Measurements from ENCODE around the gene IGSF21.

Gene IGSF21

GRCh38 chr1:18166929-18167328 lies 59.3 kb downstream of the IGSF21 start:
- DNase-seq (ENCODE audit: low read depth, low spot score), result no peak
- no peak overlapping the region for H3K27ac ChIP-seq

- no peak overlapping the region for H3K27ac ChIP-seq
- no peak for DNase-seq (ENCODE audit: low read depth, low spot score)
Measured at GRCh38 chr1:18170444-18170843, 62.8 kb downstream of the IGSF21 start.

- no peak for DNase-seq (ENCODE audit: low read depth, low spot score)
Measured at GRCh38 chr1:18174037-18174436, 66.4 kb downstream of the IGSF21 start.

GRCh38 chr1:18175051-18175450 lies 67.5 kb downstream of the IGSF21 start:
- DNase-seq (ENCODE audit: low read depth, low spot score), result no peak
- no peak overlapping the region for H3K27ac ChIP-seq

More at GRCh38 chr1:18174037-18174436, 66.4 kb downstream of the IGSF21 start:
- no peak overlapping the region for H3K27ac ChIP-seq

GRCh38 chr1:18175530-18176377 lies 68.2 kb downstream of the IGSF21 start:
- no peak for DNase-seq (ENCODE audit: low read depth, low spot score)
- no peak overlapping the region for H3K27ac ChIP-seq

- no peak overlapping the region for H3K27ac ChIP-seq
- no peak for DNase-seq (ENCODE audit: low read depth, low spot score)
Measured at GRCh38 chr1:18176619-18177018, 69.0 kb downstream of the IGSF21 start.

- H3K27ac ChIP-seq, result no peak overlapping the region
- no peak for DNase-seq (ENCODE audit: low read depth, low spot score)
Measured at GRCh38 chr1:18178111-18178510, 70.5 kb downstream of the IGSF21 start.

- no peak overlapping the region for H3K27ac ChIP-seq
- no peak for DNase-seq (ENCODE audit: low read depth, low spot score)
Measured at GRCh38 chr1:18179009-18179408, 71.4 kb downstream of the IGSF21 start.

- no peak overlapping the region for H3K27ac ChIP-seq
- no peak for DNase-seq (ENCODE audit: low read depth, low spot score)
Measured at GRCh38 chr1:18182398-18183160, 75.0 kb downstream of the IGSF21 start.

GRCh38 chr1:18183533-18183932 lies 75.9 kb downstream of the IGSF21 start:
- no peak for DNase-seq (ENCODE audit: low read depth, low spot score)
- H3K27ac ChIP-seq, result no peak overlapping the region

- no peak for DNase-seq (ENCODE audit: low read depth, low spot score)
- H3K27ac ChIP-seq, result no peak overlapping the region
Measured at GRCh38 chr1:18187054-18187453, 79.5 kb downstream of the IGSF21 start.

GRCh38 chr1:18188820-18189517 lies 81.4 kb downstream of the IGSF21 start:
- DNase-seq (ENCODE audit: low read depth, low spot score), result no peak
- H3K27ac ChIP-seq, result no peak overlapping the region

GRCh38 chr1:18190598-18190997 lies 83.0 kb downstream of the IGSF21 start:
- DNase-seq (ENCODE audit: low read depth, low spot score), result no peak
- H3K27ac ChIP-seq, result no peak overlapping the region

GRCh38 chr1:18191037-18191436 lies 83.4 kb downstream of the IGSF21 start:
- DNase-seq (ENCODE audit: low read depth, low spot score), result no peak
- H3K27ac ChIP-seq, result no peak overlapping the region

- no peak overlapping the region for H3K27ac ChIP-seq
- no peak for DNase-seq (ENCODE audit: low read depth, low spot score)
Measured at GRCh38 chr1:18191481-18192155, 84.0 kb downstream of the IGSF21 start.

- DNase-seq (ENCODE audit: low read depth, low spot score), result no peak
- H3K27ac ChIP-seq, result no peak overlapping the region
Measured at GRCh38 chr1:18192182-18192581, 84.6 kb downstream of the IGSF21 start.

- H3K27ac ChIP-seq, result no peak overlapping the region
- DNase-seq (ENCODE audit: low read depth, low spot score), result no peak
Measured at GRCh38 chr1:18192974-18193373, 85.4 kb downstream of the IGSF21 start.

- no peak overlapping the region for H3K27ac ChIP-seq
Measured at GRCh38 chr1:18197299-18197698, 89.7 kb downstream of the IGSF21 start.

GRCh38 chr1:18198260-18198659 lies 90.7 kb downstream of the IGSF21 start:
- DNase-seq (ENCODE audit: low read depth, low spot score), result no peak
- H3K27ac ChIP-seq, result no peak overlapping the region

More at GRCh38 chr1:18197299-18197698, 89.7 kb downstream of the IGSF21 start:
- no peak for DNase-seq (ENCODE audit: low read depth, low spot score)

GRCh38 chr1:18199462-18199861 lies 91.9 kb downstream of the IGSF21 start:
- no peak for DNase-seq (ENCODE audit: low read depth, low spot score)
- no peak overlapping the region for H3K27ac ChIP-seq

Data from epithelial cell of prostate (primary cell).